Measurements from ENCODE around the gene TTC16. TPM values are rescaled to one million over a fixed set of nuclear protein-coding genes. Genes with fewer than 3 reads are reported as not detected.

TTC16 gene
- total RNA-seq, 1 donor from 2014 or later, result not detected

GRCh38 chr9:127686461-127687393, 29.2 kb upstream of the TTC16 start:
- Histone ChIP-seq H3K36me3 (ENCODE audit: control insufficient read depth, insufficient read depth, low read length) (peaks cover 1% of the 10 kb centered on the region), H3K27me3 (ENCODE audit: control insufficient read depth, insufficient read depth, low read length) (no peaks in the 10 kb centered on the region), H3K4me3 (ENCODE audit: low read depth, low read length) (no peak overlapping the region)
- TF ChIP-seq CTCF (IDR thresholded peaks at IDR 0.05; ENCODE audit: insufficient read depth, low read length, poor library complexity, severe bottlenecking), result no peak
- DNase-seq (ENCODE audit: low read depth), result no peak

GRCh38 chr9:127689329-127690000, 26.4 kb upstream of the TTC16 start:
- Histone ChIP-seq H3K4me3 (ENCODE audit: low read depth, low read length) (no peak overlapping the region), H3K27me3 (ENCODE audit: control insufficient read depth, insufficient read depth, low read length) (no peaks in the 10 kb centered on the region), H3K36me3 (ENCODE audit: control insufficient read depth, insufficient read depth, low read length) (peaks cover 1% of the 10 kb centered on the region)
- TF ChIP-seq CTCF (IDR thresholded peaks at IDR 0.05; ENCODE audit: insufficient read depth, low read length, poor library complexity, severe bottlenecking), result no peak
- no peak for DNase-seq (ENCODE audit: low read depth)

GRCh38 chr9:127690735-127691134, 25.1 kb upstream of the TTC16 start:
- no peak for TF ChIP-seq CTCF (IDR thresholded peaks at IDR 0.05; ENCODE audit: insufficient read depth, low read length, poor library complexity, severe bottlenecking)
- H3K4me3 ChIP-seq (ENCODE audit: low read depth, low read length), result no peak overlapping the region
- no peaks in the 10 kb centered on the region for H3K27me3 ChIP-seq (ENCODE audit: control insufficient read depth, insufficient read depth, low read length)
- DNase-seq (ENCODE audit: low read depth), result no peak
- H3K36me3 ChIP-seq (ENCODE audit: control insufficient read depth, insufficient read depth, low read length), result peaks cover 1% of the 10 kb centered on the region

- DNase-seq (ENCODE audit: low read depth), result no peak
- H3K27me3 ChIP-seq (ENCODE audit: control insufficient read depth, insufficient read depth, low read length), result no peaks in the 10 kb centered on the region
- H3K4me3 ChIP-seq (ENCODE audit: low read depth, low read length), result no peak overlapping the region
- TF ChIP-seq CTCF (IDR thresholded peaks at IDR 0.05; ENCODE audit: insufficient read depth, low read length, poor library complexity, severe bottlenecking), result no peak
- H3K36me3 ChIP-seq (ENCODE audit: control insufficient read depth, insufficient read depth, low read length), result no peaks in the 10 kb centered on the region
Observed at GRCh38 chr9:127692071-127692470, 23.8 kb upstream of the TTC16 start.

- no peak for DNase-seq (ENCODE audit: low read depth)
- Histone ChIP-seq H3K4me3 (ENCODE audit: low read depth, low read length) (no peak overlapping the region), H3K27me3 (ENCODE audit: control insufficient read depth, insufficient read depth, low read length) (no peaks in the 10 kb centered on the region), H3K36me3 (ENCODE audit: control insufficient read depth, insufficient read depth, low read length) (no peaks in the 10 kb centered on the region)
- TF ChIP-seq CTCF (IDR thresholded peaks at IDR 0.05; ENCODE audit: insufficient read depth, low read length, poor library complexity, severe bottlenecking), result no peak
Observed at GRCh38 chr9:127693143-127693542, 22.7 kb upstream of the TTC16 start.

Data from kidney epithelial cell (primary cell).